ENCODE measurements around the gene GPR146. TPM values are rescaled to one million over a fixed set of nuclear protein-coding genes. Genes with fewer than 3 reads are reported as not detected.

GPR146 gene
- polyA plus RNA-seq, 5 donors = 4.6 to 10.8 (median 7.0) TPM

GRCh38 chr7:1092161-1092632, 47.9 kb downstream of the GPR146 start:
- DNase-seq = no peak

- no peak for DNase-seq
These were observed 48.6 kb downstream of the GPR146 start for GRCh38 chr7:1092806-1093501.

GRCh38 chr7:1093502-1093843, 49.1 kb downstream of the GPR146 start:
- DNase-seq = no peak

GRCh38 chr7:1093916-1094508, 49.7 kb downstream of the GPR146 start:
- no peak for DNase-seq

GRCh38 chr7:1094870-1095269, 50.5 kb downstream of the GPR146 start:
- no peak for DNase-seq

- no peak for DNase-seq
These were observed 51.3 kb downstream of the GPR146 start for GRCh38 chr7:1095621-1096155.

- no peak for DNase-seq
These were observed 52.1 kb downstream of the GPR146 start for GRCh38 chr7:1096156-1097119.

GRCh38 chr7:1097120-1097504, 52.8 kb downstream of the GPR146 start:
- DNase-seq = no peak

GRCh38 chr7:1098243-1099153, 54.2 kb downstream of the GPR146 start:
- DNase-seq = no peak

GRCh38 chr7:1099154-1099542, 54.8 kb downstream of the GPR146 start:
- no peak for DNase-seq

- DNase-seq = no peak
These were observed 55.3 kb downstream of the GPR146 start for GRCh38 chr7:1099637-1100036.

- DNase-seq = no peak
These were observed 56.0 kb downstream of the GPR146 start for GRCh38 chr7:1100386-1100785.

- DNase-seq = no peak
These were observed 56.7 kb downstream of the GPR146 start for GRCh38 chr7:1100834-1101562.

GRCh38 chr7:1101563-1102431, 57.5 kb downstream of the GPR146 start:
- DNase-seq = no peak

- DNase-seq = no peak
These were observed 58.9 kb downstream of the GPR146 start for GRCh38 chr7:1103009-1103788.

GRCh38 chr7:1103789-1104515, 59.6 kb downstream of the GPR146 start:
- no peak for DNase-seq

GRCh38 chr7:1104516-1105179, 60.3 kb downstream of the GPR146 start:
- no peak for DNase-seq
